ENCODE measurements around the gene NAXD.

GRCh38 chr13:110607675-110608224, 7.6 kb upstream of the NAXD start:
- TF ChIP-seq CTCF (conservative IDR thresholded peaks at IDR 0.05; ENCODE audit: low read depth, low read length) (no peak), POLR2A (IDR thresholded peaks at IDR 0.05; ENCODE audit: low read depth, low read length) (no peak), NFE2L2 (IDR thresholded peaks at IDR 0.05; ENCODE audit: low read depth, low read length) (no peak), RCOR1 (IDR thresholded peaks at IDR 0.05; ENCODE audit: insufficient replicate concordance, low read length) (no peak), BHLHE40 (IDR thresholded peaks at IDR 0.05; ENCODE audit: low read depth, low read length) (no peak), MAFK (IDR thresholded peaks at IDR 0.05; ENCODE audit: low read depth, low read length) (no peak), MXI1 (IDR thresholded peaks at IDR 0.05; ENCODE audit: borderline replicate concordance, low read depth, low read length) (no peak), CEBPB (IDR thresholded peaks at IDR 0.05; ENCODE audit: low read depth, low read length) (no peak), FOS (IDR thresholded peaks at IDR 0.05; ENCODE audit: low read depth, low read length) (no peak), USF2 (IDR thresholded peaks at IDR 0.05; ENCODE audit: low read depth, low read length) (no peak), MAZ (IDR thresholded peaks at IDR 0.05; ENCODE audit: borderline replicate concordance, low read depth, low read length) (no peak), CHD1 (IDR thresholded peaks at IDR 0.05; ENCODE audit: low read depth, low read length) (no peak), RFX5 (IDR thresholded peaks at IDR 0.05; ENCODE audit: low read depth, low read length) (no peak)
